ENCODE results near the gene ZNF30.

ZNF30 gene

DNA sequence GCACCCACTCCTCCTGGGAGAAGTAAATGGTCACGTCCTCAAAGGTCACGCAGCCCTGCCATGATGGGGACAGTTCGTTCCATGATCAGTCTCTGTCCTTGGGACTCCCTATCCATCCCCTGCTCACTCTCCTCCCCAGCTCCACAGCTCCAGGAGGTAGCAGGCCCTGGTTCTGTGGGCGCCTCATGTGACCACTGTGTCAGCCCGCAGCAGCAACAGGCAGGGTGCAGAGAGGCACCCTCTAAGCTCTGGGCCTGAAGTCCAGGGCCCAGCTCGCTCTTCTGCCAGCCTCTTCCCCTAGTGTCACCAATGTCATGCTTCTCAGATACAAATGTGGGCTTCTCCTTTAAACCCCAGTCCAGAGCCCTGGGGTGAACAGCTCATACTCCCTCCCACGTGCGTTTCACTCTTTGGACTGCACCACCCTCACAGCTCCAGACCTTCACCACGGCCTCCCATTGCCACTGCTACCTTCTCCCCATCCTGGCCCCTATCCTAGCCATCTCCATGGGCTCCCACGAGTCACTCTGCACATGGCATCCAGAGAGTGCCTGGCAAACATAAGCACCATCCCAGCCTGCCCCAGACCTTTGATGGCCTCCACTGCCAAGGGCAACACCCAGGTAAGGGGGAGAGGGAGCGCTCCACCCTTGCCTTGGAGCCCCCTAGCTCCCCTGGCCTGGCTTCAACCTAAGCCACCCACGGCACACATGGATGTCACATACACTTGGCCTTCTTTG lies 34.4 kb downstream of the ZNF30 start:
- Histone ChIP-seq H3K4me3 (replicated peaks; ENCODE audit: insufficient read depth, low read length) (no peak overlapping the region), H3K27ac (replicated peaks) (no peak overlapping the region), H3K27me3 (ENCODE audit: insufficient read depth, poor library complexity, severe bottlenecking) (no peaks in the 10 kb centered on the region)
- TF ChIP-seq, protein P1, sequence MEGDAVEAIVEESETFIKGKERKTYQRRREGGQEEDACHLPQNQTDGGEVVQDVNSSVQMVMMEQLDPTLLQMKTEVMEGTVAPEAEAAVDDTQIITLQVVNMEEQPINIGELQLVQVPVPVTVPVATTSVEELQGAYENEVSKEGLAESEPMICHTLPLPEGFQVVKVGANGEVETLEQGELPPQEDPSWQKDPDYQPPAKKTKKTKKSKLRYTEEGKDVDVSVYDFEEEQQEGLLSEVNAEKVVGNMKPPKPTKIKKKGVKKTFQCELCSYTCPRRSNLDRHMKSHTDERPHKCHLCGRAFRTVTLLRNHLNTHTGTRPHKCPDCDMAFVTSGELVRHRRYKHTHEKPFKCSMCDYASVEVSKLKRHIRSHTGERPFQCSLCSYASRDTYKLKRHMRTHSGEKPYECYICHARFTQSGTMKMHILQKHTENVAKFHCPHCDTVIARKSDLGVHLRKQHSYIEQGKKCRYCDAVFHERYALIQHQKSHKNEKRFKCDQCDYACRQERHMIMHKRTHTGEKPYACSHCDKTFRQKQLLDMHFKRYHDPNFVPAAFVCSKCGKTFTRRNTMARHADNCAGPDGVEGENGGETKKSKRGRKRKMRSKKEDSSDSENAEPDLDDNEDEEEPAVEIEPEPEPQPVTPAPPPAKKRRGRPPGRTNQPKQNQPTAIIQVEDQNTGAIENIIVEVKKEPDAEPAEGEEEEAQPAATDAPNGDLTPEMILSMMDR (IDR thresholded peaks at IDR 0.05; ENCODE audit: insufficient read depth, low read length), result no peak
- no peak for TF ChIP-seq GABPA (IDR thresholded peaks at IDR 0.05; ENCODE audit: low read depth)
- TF ChIP-seq, protein P2, sequence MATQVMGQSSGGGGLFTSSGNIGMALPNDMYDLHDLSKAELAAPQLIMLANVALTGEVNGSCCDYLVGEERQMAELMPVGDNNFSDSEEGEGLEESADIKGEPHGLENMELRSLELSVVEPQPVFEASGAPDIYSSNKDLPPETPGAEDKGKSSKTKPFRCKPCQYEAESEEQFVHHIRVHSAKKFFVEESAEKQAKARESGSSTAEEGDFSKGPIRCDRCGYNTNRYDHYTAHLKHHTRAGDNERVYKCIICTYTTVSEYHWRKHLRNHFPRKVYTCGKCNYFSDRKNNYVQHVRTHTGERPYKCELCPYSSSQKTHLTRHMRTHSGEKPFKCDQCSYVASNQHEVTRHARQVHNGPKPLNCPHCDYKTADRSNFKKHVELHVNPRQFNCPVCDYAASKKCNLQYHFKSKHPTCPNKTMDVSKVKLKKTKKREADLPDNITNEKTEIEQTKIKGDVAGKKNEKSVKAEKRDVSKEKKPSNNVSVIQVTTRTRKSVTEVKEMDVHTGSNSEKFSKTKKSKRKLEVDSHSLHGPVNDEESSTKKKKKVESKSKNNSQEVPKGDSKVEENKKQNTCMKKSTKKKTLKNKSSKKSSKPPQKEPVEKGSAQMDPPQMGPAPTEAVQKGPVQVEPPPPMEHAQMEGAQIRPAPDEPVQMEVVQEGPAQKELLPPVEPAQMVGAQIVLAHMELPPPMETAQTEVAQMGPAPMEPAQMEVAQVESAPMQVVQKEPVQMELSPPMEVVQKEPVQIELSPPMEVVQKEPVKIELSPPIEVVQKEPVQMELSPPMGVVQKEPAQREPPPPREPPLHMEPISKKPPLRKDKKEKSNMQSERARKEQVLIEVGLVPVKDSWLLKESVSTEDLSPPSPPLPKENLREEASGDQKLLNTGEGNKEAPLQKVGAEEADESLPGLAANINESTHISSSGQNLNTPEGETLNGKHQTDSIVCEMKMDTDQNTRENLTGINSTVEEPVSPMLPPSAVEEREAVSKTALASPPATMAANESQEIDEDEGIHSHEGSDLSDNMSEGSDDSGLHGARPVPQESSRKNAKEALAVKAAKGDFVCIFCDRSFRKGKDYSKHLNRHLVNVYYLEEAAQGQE (IDR thresholded peaks at IDR 0.05; ENCODE audit: insufficient replicate concordance, low read depth), result no peak
- no peak for TF ChIP-seq SPI1 (IDR thresholded peaks at IDR 0.05; ENCODE audit: borderline replicate concordance, low read depth)
- TF ChIP-seq POLR2AphosphoS5 (IDR thresholded peaks at IDR 0.05; ENCODE audit: low read depth), result no peak
- DNase-seq (ENCODE audit: low read depth in 1 of 2, low spot score in 1 of 2), result no peak

DNA sequence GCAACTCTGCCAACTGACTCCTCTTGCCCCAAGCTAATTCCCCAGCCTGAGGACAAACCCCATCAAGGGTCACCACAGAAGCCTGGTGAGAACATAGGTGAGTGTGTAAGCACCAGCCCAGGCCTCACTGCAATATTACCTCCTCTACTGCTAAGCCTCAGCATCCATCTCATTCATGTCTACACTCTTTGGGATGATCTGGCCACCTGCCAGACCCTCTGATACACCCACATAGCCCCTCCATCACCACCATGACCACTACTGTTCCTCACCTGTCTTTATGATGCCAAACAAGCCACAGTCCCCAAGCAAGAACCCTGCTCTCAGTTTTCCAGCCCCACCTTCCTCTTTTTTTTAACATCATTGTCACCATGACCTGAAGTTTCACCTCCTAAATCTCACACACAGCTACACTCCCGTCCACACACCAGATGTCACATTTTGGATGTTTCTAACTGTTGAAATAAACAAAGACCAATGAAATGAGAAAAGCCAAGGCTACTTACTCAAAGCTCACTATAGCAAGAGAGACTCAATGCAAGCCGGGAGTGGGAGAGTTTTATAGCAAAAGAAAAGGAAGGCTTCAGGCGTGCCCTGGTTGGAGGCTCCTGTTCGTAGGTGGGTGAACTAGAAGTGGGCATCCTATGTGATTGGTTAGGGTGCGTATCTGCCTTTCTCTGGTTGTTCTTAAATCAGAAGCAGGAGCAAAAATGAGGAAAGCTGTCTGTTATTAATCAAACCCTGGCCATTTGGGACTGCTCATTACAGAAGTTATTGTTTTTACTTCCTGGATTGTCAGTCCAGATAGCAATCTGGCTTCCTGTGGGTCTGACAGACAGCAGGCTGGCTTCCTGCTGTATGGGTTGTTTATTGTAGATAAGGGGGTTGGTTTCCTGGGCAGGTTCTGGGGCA lies 35.3 kb downstream of the ZNF30 start:
- no peaks in the 10 kb centered on the region for H3K27me3 ChIP-seq (ENCODE audit: insufficient read depth, poor library complexity, severe bottlenecking)
- peak overlapping the region; percentile 40 for H3K27ac ChIP-seq (replicated peaks)
- peak; percentile 45; the same call in 1 of the 2 replicates for TF ChIP-seq POLR2AphosphoS5 (IDR thresholded peaks at IDR 0.05; ENCODE audit: low read depth)
- TF ChIP-seq, protein P1 (IDR thresholded peaks at IDR 0.05; ENCODE audit: insufficient read depth, low read length), result no peak
- TF ChIP-seq, protein P2 (IDR thresholded peaks at IDR 0.05; ENCODE audit: insufficient replicate concordance, low read depth), result no peak
- peak in 1 of 2 experiments; percentile 48 for DNase-seq (ENCODE audit: low read depth in 1 of 2, low spot score in 1 of 2)
- H3K4me3 ChIP-seq (replicated peaks; ENCODE audit: insufficient read depth, low read length), result no peak overlapping the region

DNA sequence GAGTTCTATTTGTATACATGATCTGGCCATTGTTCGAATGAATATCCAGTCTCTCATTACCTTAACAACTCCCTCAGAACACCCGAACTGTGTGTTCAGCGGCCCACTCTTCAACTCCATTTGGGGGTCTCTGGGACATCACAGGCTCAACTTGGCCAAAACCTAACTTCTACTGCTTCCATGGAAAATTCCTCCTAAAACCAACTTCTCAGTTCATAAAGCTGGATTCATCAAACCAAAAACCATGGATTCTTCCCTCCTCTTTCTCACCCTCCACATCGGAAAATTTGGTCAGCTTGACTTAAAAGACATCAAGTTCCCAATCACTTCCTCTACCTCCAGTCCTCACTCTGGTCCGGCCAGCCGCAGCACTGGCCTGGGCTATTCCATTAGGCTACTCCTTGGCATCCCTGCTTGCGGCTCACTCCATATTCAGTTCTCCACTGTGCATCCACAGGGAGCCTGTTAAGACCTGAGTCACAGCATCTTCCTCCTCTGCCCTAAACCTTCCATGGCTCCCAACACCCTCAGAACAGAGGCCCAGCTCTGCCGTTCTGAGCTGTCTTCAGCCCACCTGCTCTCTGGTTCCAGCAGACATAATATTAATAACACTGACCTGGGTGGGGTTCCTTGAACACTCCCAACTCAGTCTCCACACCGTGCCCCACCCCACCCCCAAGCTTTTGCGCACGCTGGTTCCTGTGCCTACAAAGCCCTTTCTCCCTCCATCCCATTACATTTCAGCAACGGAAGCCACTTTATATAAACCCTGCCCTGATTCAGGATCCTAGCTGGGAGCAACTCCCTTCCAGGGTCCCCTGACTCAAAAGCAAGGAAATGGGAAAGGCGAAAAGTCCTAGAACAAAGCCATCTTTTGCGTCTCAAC lies 36.2 kb downstream of the ZNF30 start:
- no peak for DNase-seq (ENCODE audit: low read depth in 1 of 2, low spot score in 1 of 2)
- Histone ChIP-seq H3K4me3 (replicated peaks; ENCODE audit: insufficient read depth, low read length) (peak overlapping the region; percentile 53), H3K27me3 (ENCODE audit: insufficient read depth, poor library complexity, severe bottlenecking) (no peaks in the 10 kb centered on the region), H3K27ac (replicated peaks) (no peak overlapping the region; the same call in 1 of the 2 replicates)
- no peak for TF ChIP-seq POLR2AphosphoS5 (IDR thresholded peaks at IDR 0.05; ENCODE audit: low read depth)
- TF ChIP-seq, protein P1 (IDR thresholded peaks at IDR 0.05; ENCODE audit: insufficient read depth, low read length), result no peak
- TF ChIP-seq GABPA (IDR thresholded peaks at IDR 0.05; ENCODE audit: low read depth), result no peak
- no peak for TF ChIP-seq SPI1 (IDR thresholded peaks at IDR 0.05; ENCODE audit: borderline replicate concordance, low read depth)
- TF ChIP-seq, protein P2 (IDR thresholded peaks at IDR 0.05; ENCODE audit: insufficient replicate concordance, low read depth), result no peak
